Neuron (in vitro differentiated cells): ENCODE measurements around the gene SVOP.

ENCODE experiments used
- H2AFZ ChIP-seq: one replicate; pipeline ENCODE4 v1.6.1; 2013; ENCODE audit warnings: low read depth, mild to moderate bottlenecking, inconsistent platforms, low read length, moderate library complexity
- H3K27me3 ChIP-seq: one replicate; pipeline ENCODE4 v1.6.1; 2013; ENCODE audit warnings: low read length; ENCODE audit not compliant: insufficient read depth
- H3K36me3 ChIP-seq: one replicate; pipeline ENCODE4 v1.6.1; 2013; ENCODE audit warnings: low read length; ENCODE audit not compliant: insufficient read depth
- H3K4me1 ChIP-seq: one replicate; pipeline ENCODE4 v1.6.1; 2013; ENCODE audit warnings: low read length; ENCODE audit not compliant: insufficient read depth
- H3K4me3 ChIP-seq: 2 replicates; pipeline ENCODE4 v1.5.1; 2013; ENCODE audit warnings: mild to moderate bottlenecking, low read length, moderate library complexity
- H3K9me3 ChIP-seq: one replicate; pipeline ENCODE4 v1.6.1; 2013; ENCODE audit warnings: low read length

The SVOP gene

DNA sequence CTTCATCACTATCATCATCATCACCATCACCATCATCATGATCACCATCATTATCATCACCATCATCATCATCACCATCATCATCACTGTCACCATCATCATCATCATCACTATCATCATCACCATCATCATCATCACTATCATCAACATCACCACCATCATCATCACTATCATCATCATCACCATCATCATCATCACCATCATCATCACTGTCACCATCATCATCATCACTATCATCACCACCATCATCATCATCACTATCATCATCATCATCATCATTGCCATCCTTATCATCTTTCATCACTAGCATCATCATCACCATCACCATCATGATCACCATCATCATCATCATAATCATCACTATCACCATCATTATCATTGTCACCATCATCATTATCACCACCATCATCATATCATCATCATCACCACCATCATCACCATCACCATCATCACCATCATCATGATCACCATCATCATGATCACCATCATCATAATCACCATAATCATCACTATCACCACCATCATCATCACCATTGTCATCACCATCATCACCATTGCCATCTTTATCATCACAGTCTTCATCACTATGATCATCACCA is 38.1 kb downstream of the SVOP start:
- Histone ChIP-seq H3K4me3 (no peak overlapping the region), H3K36me3 (no peaks in the 10 kb centered on the region), H3K9me3 (no peaks in the 10 kb centered on the region), H3K4me1 (no peaks in the 10 kb centered on the region), H3K27me3 (no peaks in the 10 kb centered on the region), H2AFZ (no peak overlapping the region)

- no peak overlapping the region for H2AFZ ChIP-seq
- H3K27me3 ChIP-seq, result no peaks in the 10 kb centered on the region
- H3K36me3 ChIP-seq, result no peaks in the 10 kb centered on the region
- H3K4me1 ChIP-seq, result no peaks in the 10 kb centered on the region
- no peak overlapping the region for H3K4me3 ChIP-seq
- H3K9me3 ChIP-seq, result no peaks in the 10 kb centered on the region
Measured at GRCh38 chr12:108981835-108982234, 39.0 kb downstream of the SVOP start.

GRCh38 chr12:108980831-108981618 is 39.8 kb downstream of the SVOP start:
- H3K9me3 ChIP-seq, result no peaks in the 10 kb centered on the region
- no peak overlapping the region for H3K4me3 ChIP-seq
- H3K27me3 ChIP-seq, result no peaks in the 10 kb centered on the region
- no peak overlapping the region for H2AFZ ChIP-seq
- H3K4me1 ChIP-seq, result no peaks in the 10 kb centered on the region
- no peaks in the 10 kb centered on the region for H3K36me3 ChIP-seq

- no peak overlapping the region for H2AFZ ChIP-seq
- no peaks in the 10 kb centered on the region for H3K36me3 ChIP-seq
- no peaks in the 10 kb centered on the region for H3K9me3 ChIP-seq
- no peaks in the 10 kb centered on the region for H3K27me3 ChIP-seq
- H3K4me1 ChIP-seq, result no peaks in the 10 kb centered on the region
- H3K4me3 ChIP-seq, result no peak overlapping the region
Measured at GRCh38 chr12:108977360-108977759, 43.5 kb downstream of the SVOP start.

DNA sequence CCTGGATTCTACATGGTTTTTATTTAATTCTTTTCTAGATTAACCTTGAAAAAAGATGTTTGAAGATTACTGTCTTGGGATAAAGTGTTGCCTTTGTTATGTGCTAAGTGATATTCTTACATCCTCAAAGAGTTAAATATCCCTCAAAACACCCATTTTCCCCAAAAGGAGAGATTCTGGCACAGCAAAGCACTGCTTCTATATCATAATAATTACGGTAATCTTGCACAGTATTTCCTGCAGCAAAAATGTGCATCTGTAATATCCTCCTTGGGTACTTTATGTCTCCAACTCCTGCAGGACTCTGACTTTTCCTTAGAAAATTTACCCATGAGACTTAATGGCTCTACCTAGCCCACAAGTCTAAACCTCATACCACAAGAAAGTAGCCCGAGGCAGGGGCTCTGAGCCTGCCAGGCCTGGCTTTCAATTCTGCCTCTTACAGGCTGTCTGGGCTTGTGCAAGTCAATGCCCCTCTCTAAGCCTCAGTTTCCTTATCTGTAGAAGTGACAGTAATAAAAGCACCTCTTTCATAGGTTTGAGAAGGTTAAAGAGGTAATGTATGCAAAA is 45.8 kb downstream of the SVOP start:
- no peaks in the 10 kb centered on the region for H3K4me1 ChIP-seq
- H3K9me3 ChIP-seq, result no peaks in the 10 kb centered on the region
- no peaks in the 10 kb centered on the region for H3K27me3 ChIP-seq
- no peak overlapping the region for H3K4me3 ChIP-seq
- no peaks in the 10 kb centered on the region for H3K36me3 ChIP-seq
- no peak overlapping the region for H2AFZ ChIP-seq

DNA sequence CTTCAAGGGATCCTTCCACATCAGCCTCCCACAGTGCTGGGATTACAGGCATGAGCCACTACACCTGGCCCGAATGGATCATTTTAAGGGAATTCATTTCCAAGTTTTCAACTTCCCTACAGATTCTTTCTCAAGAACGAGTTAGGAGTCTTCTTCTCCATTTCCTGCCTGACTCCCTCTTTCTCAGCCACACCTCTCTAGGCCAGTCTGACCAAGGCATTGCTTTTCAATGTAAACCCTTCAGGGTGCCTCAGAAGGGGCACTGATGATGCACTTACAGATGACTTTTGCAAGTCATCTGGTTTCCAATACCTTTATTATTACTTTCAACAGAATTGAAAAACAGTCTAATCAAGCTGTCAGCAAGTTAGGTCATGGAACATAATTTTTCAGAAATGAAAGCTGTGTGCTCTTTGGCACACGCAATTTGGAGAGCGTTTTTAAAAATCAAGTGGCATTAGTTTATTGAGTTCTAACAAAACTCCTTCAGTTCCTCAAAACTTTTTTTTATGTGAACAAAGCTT is 47.2 kb downstream of the SVOP start:
- Histone ChIP-seq H3K9me3 (no peaks in the 10 kb centered on the region), H3K4me3 (no peak overlapping the region), H3K36me3 (no peaks in the 10 kb centered on the region), H3K4me1 (no peaks in the 10 kb centered on the region), H3K27me3 (no peaks in the 10 kb centered on the region), H2AFZ (no peak overlapping the region)

DNA sequence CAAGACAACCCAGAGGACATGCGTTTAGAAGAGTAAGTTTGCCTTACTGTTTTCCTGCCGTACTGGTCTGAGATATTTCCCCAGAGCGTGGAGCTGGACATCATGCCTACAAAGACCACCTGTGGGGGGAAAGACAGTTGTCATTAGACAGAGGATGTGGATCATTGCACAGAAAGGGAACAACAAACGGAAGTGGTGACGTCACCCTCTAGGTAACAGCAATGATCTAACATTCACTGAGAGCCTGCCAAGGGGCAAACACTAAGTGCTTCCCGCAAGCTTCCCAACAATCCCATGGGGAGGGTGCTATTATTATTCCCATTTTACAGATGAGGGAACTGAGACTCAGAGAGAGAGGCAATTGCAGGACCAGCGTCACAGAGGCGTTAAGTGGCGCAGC is 48.5 kb downstream of the SVOP start:
- Histone ChIP-seq H3K4me1 (no peaks in the 10 kb centered on the region), H3K36me3 (no peaks in the 10 kb centered on the region), H3K9me3 (no peaks in the 10 kb centered on the region), H2AFZ (no peak overlapping the region), H3K27me3 (no peaks in the 10 kb centered on the region), H3K4me3 (no peak overlapping the region)

DNA sequence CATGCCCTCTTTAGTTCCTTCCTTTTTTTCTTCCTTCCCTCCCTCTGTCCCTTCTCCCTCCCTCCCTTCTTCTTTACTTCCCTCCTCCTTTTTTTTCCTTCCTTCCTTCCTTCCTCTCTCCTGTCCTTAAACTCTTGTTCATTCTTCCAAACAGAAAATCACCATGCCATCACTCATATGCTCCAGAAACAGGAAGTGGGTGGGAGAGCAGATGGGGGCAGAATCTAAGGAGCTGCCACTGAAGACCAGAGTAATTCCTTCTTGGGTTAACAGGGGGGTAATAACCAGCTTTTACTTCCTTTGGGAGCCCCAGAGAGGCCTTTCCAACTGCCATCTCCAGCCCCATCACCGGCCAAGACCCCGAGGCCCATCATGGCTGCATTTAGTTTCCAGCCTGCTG is 51.2 kb downstream of the SVOP start:
- Histone ChIP-seq H3K36me3 (no peaks in the 10 kb centered on the region), H3K9me3 (no peaks in the 10 kb centered on the region), H3K4me3 (no peak overlapping the region), H3K4me1 (no peaks in the 10 kb centered on the region), H3K27me3 (no peaks in the 10 kb centered on the region), H2AFZ (no peak overlapping the region)

DNA sequence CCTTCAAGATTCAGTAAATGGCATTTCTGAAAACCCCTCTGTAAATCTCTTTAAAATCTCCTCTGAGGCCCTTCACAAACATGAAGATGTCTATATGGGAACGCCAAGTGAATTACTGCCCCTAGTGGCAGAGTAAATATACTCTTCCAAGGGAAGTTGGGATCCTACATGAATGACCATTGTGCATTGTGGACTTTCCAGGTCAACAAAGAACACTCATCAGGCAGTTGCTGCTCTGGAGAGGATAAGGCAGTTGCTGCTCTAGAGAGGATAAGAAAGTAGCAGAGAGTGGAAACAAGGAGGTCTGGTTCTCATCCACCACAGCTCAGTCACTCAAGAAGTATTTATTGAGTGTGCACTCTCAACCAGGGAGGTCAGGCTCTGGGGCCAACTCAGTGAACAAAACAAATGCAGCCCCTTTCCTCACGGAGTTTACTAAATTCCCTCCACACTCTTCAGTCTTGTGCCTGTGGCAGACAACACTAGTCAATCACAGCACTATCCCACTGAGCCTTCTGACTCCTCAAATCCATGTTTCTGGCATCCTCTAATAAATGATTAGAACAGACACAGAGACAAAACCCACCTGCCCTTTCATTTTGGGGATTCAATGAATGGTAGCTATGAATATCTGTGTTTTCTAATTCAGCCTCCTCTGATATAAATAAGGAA is 52.9 kb downstream of the SVOP start:
- H3K4me3 ChIP-seq, result no peak overlapping the region
- H3K36me3 ChIP-seq, result no peaks in the 10 kb centered on the region
- no peak overlapping the region for H2AFZ ChIP-seq
- no peaks in the 10 kb centered on the region for H3K9me3 ChIP-seq
- no peaks in the 10 kb centered on the region for H3K27me3 ChIP-seq
- no peaks in the 10 kb centered on the region for H3K4me1 ChIP-seq

DNA sequence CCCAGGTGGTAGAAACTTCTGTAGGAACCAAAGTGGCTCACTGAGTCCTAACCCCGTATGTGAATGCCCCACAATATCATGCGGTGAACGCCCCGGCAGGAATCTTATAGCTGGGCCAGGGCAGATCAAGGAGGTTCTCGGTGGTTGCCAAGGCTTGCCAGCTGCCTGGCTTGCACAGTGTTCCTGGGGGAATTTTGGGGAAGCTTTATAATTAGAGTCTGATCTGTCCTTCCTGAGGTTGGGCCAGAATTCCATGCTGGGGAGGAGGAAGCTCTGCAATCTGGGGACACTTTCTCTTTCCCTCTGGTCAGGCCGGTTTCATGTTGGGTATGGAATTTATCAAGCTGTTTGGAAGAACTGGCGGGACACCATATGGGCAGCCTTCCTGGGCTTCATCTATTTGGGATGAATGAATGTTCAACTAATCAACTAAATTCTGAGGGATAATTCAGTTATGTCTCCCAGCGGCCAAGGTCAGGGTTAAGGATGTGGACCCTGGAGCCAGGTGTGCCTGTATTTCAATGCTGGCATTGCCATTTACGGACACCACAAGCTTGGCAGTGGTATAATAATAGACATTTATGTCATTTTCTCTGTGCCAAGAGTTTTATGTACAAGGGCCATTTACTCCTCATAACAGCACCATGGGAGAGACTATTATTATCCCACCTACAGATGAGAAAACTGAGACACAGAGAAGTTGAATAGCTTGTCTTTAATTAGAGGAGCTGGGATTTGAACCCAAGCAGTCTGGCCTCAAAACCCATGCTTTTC is 54.3 kb downstream of the SVOP start:
- no peaks in the 10 kb centered on the region for H3K27me3 ChIP-seq
- no peak overlapping the region for H2AFZ ChIP-seq
- no peaks in the 10 kb centered on the region for H3K9me3 ChIP-seq
- no peaks in the 10 kb centered on the region for H3K36me3 ChIP-seq
- no peak overlapping the region for H3K4me3 ChIP-seq
- no peaks in the 10 kb centered on the region for H3K4me1 ChIP-seq

- Histone ChIP-seq H3K4me1 (no peaks in the 10 kb centered on the region), H3K36me3 (no peaks in the 10 kb centered on the region), H3K4me3 (no peak overlapping the region), H2AFZ (no peak overlapping the region), H3K9me3 (no peaks in the 10 kb centered on the region), H3K27me3 (no peaks in the 10 kb centered on the region)
Measured at GRCh38 chr12:108965886-108966285, 55.0 kb downstream of the SVOP start.

DNA sequence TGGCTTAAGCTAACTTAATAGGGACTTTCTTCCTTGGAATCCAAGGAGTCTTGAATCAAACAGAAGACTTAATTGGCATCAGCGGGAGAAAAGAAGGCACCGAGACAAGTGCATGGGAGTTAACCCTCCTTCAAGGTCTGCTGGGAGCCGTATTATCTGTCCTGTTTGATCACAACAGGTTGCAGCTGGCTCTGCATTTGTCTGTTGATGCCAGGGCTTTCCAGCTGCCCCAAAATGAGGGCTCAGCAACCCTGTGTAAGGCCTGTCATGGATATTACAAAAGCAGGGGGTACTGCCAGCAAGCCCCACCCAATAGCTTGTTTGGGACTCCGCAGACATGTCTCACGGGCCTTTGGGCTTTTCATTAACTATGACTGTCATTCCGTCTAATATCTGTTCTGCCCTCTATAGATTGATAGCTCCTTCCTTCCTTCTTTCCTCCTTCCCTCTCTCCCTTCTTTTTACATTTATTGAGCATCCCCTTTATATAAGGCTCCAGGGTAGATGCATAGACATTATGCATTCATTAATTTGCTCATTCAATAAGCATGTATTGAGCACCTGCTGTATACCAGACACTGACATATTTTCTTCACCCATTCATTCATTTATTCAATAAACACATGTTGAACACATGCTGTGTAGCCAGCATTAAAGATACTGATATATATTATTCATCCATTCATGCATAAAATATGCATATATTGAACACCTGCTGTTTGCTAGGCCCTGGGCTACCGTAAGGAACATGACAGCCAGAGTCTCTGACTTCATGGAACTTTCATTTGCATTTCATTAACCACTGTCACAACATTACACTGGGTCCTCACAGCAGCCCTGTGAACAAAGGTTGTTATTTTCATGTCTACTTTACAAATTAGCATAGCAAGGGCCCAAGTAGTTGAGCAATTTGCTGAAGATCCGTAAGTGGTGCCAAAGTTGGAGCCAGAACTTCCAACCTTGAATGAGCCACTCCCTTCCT is 56.2 kb downstream of the SVOP start:
- H3K9me3 ChIP-seq, result no peaks in the 10 kb centered on the region
- H3K27me3 ChIP-seq, result peaks cover 4% of the 10 kb centered on the region
- no peaks in the 10 kb centered on the region for H3K4me1 ChIP-seq
- H3K36me3 ChIP-seq, result no peaks in the 10 kb centered on the region
- H2AFZ ChIP-seq, result no peak overlapping the region
- no peak overlapping the region for H3K4me3 ChIP-seq
